H7 (cell line): Measurements from ENCODE around the gene ABI2. TPM values are rescaled to one million over a fixed set of nuclear protein-coding genes. Genes with fewer than 3 reads are reported as not detected.

ENCODE experiments used
- total RNA-seq: library from RNA; depleted of rRNA; stranded (reverse); fragments of >200 nt; shearing (Covaris generic); gene quantifications from 2 replicates; pipeline ENCODE4 v1.2.3, GENCODE V29; 2014; rRNA removed

ABI2 gene
- total RNA-seq, 1 experiment from 2014 or later, result 48.0 TPM

Other genes with a start within 250 kb of the ABI2 start
- gene CYP20A1, start 89.4 kb upstream of the ABI2 start, total RNA-seq, result 7.2 and 8.5 TPM in 2 replicates
- 4.9 and 9.0 TPM in 2 replicates for gene RAPH1, start 206.9 kb downstream of the ABI2 start, total RNA-seq